Stomach smooth muscle (tissue), 2 donors: ENCODE data around the gene ZNF516.
A peak's percentile ranks its signal among the peaks of the same experiment; 100 is the strongest.

Experiments used
- H3K27ac ChIP-seq: one replicate; pipeline ENCODE4 v1.7.0; 2013; ENCODE audit warnings: mild to moderate bottlenecking, low read length, inconsistent platforms
- H3K27me3 ChIP-seq, 2 donors: one replicate each; pipeline ENCODE4 v1.7.0; 2013; ENCODE audit warnings: low read length in 2 of 2; ENCODE audit not compliant: insufficient read depth in 2 of 2, control insufficient read depth in 1 of 2
- H3K36me3 ChIP-seq, 2 donors: one replicate each; pipeline ENCODE4 v1.7.0; 2013; ENCODE audit warnings: low read length in 2 of 2; ENCODE audit not compliant: control insufficient read depth in 2 of 2, insufficient read depth in 2 of 2
- H3K4me1 ChIP-seq: one replicate; pipeline ENCODE4 v1.7.0; 2013; ENCODE audit warnings: low read length; ENCODE audit not compliant: control insufficient read depth, insufficient read depth
- H3K4me3 ChIP-seq, 2 donors: one replicate each; pipeline ENCODE4 v1.7.0; 2013; ENCODE audit warnings: low read length in 2 of 2
- H3K9ac ChIP-seq, 2 donors: one replicate each; pipeline ENCODE4 v1.7.0; 2013; ENCODE audit warnings: low read length in 2 of 2, mild to moderate bottlenecking in 1 of 2
- H3K9me3 ChIP-seq, 2 donors: one replicate each; pipeline ENCODE4 v1.7.0; 2013; ENCODE audit warnings: low read length in 2 of 2; ENCODE audit not compliant: control insufficient read depth in 2 of 2
- donor health status: healthy.
- donor health status: Pancreatic carcinoma.

Gene ZNF516

DNA sequence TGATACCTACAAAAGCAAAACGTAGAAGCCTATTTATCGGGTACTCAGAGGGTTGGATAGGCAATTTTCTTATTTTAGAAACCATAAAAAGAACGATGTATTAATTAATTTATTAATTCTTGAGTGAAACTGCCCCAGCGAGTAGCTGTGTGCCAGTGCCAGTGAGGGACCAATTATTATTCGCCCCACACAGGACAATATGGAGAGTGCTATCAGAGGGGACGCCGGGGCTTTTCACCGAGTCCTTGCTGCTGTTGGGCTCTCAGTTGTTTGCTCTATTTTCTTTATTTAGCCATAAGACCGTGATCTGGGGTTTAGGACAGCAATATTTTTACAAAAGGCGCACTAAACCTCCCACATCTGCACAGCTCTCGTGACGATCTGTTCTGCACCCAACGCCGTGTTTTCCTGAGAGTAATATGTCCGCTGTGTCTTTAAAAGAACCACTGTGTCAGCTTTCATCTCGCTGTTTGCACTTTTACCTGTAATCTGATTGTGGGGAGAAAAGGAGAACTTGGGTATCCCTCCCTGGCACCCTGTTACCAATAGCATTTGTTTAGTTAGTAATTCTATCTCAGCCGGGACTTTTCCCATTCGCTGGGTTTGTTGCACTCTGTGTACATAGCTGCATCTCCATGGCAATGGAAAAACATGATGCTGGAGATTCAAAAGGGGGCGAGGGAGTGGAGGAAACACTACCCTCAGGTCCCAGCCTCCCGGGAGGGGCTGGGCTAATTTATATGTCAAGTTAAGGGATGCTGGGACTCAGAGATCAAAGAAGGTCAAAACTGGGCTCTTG, 30.1 kb upstream of the ZNF516 start:
- Histone ChIP-seq H3K36me3 (no peaks in the 10 kb centered on the region), H3K4me3 (peak overlapping the region; percentile 37 to 69), H3K9ac (peak overlapping the region; percentile 19 to 48), H3K9me3 (no peaks in the 10 kb centered on the region), H3K27ac (no peak overlapping the region), H3K27me3 (peaks cover 0 to 3% of the 10 kb centered on the region in 2 donors), H3K4me1 (peaks cover 6% of the 10 kb centered on the region)

DNA sequence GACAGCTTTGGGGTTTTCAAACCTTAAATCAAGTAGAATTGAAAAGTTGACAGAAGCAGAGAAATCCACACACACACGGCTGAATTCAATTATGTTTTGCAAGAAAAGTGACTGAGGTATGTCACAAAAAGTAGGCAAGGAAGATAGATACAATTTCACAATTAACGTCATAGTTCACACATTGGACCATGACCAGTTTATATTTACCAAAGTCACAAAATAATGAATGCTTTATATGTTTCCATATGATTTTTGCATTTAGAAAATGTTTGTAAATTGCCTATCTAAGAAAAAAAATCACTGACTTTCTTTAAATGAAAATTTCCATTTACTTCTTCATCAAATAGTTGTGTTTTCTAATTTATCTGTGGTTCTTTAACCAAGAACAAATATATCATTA, 29.4 kb upstream of the ZNF516 start:
- Histone ChIP-seq H3K27me3 (peaks cover 0 to 3% of the 10 kb centered on the region in 2 donors), H3K9ac (no peak overlapping the region), H3K36me3 (no peaks in the 10 kb centered on the region), H3K9me3 (no peaks in the 10 kb centered on the region), H3K27ac (no peak overlapping the region), H3K4me3 (no peak overlapping the region), H3K4me1 (peaks cover 6% of the 10 kb centered on the region)

GRCh38 chr18:76522551-76522950, 27.5 kb upstream of the ZNF516 start:
- H3K4me3 ChIP-seq, result no peak overlapping the region
- no peak overlapping the region for H3K27ac ChIP-seq
- H3K9ac ChIP-seq, result no peak overlapping the region
- no peaks in the 10 kb centered on the region for H3K9me3 ChIP-seq
- peaks cover 0 to 3% of the 10 kb centered on the region in 2 donors for H3K27me3 ChIP-seq
- H3K36me3 ChIP-seq, result no peaks in the 10 kb centered on the region
- H3K4me1 ChIP-seq, result no peaks in the 10 kb centered on the region

- no peak overlapping the region for H3K4me3 ChIP-seq
- no peaks in the 10 kb centered on the region for H3K9me3 ChIP-seq
- peaks cover 0 to 2% of the 10 kb centered on the region in 2 donors for H3K27me3 ChIP-seq
- H3K9ac ChIP-seq, result peak overlapping the region; percentile 22 to 31
- no peak overlapping the region for H3K27ac ChIP-seq
- H3K4me1 ChIP-seq, result no peaks in the 10 kb centered on the region
- no peaks in the 10 kb centered on the region for H3K36me3 ChIP-seq
These were observed 27.1 kb upstream of the ZNF516 start for GRCh38 chr18:76522122-76522503.

- H3K4me1 ChIP-seq, result no peaks in the 10 kb centered on the region
- H3K9me3 ChIP-seq, result no peaks in the 10 kb centered on the region
- H3K27ac ChIP-seq, result no peak overlapping the region
- H3K4me3 ChIP-seq, result no peak overlapping the region
- peak overlapping the region; percentile 22 to 31 for H3K9ac ChIP-seq
- no peaks in the 10 kb centered on the region for H3K36me3 ChIP-seq
- H3K27me3 ChIP-seq, result no peaks in the 10 kb centered on the region
These were observed 26.5 kb upstream of the ZNF516 start for GRCh38 chr18:76521417-76522121.

DNA sequence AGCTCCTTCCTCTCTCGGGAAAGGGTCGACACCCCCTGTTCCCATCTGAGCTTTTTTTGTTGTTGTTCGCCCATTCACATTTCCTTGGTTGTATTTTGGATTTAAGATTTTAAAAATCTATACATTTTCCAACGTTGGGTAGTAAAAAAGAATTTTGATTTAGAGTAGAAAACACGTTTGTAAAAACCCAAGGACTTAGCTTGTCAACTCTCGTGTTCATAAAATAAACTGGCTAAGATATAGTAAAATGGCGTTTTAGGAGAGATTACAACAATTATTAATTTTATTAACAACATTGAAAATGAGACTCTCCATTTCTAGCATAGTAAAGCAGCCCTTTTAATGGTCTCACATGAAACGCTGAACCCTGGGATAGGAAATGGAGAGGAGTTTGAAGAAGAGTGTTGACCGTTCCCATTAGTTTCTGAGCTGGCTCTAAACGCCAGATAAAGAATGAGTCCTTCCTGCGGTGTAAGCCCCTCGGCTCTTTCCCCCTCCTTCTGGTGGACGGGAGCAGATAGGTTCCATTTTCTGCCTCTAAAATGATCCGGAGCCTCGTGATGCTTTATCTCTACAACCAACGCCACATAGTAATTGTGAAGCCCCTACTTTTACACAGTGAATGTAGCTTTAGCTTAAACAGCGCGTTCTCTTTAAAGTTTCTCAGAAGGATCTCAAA, 24.0 kb upstream of the ZNF516 start:
- no peak overlapping the region for H3K27ac ChIP-seq
- H3K4me3 ChIP-seq, result peak overlapping the region; percentile 52 to 59
- no peaks in the 10 kb centered on the region for H3K4me1 ChIP-seq
- no peaks in the 10 kb centered on the region for H3K36me3 ChIP-seq
- H3K9me3 ChIP-seq, result no peaks in the 10 kb centered on the region
- H3K9ac ChIP-seq, result peak overlapping the region; percentile 42 to 47
- no peaks in the 10 kb centered on the region for H3K27me3 ChIP-seq

DNA sequence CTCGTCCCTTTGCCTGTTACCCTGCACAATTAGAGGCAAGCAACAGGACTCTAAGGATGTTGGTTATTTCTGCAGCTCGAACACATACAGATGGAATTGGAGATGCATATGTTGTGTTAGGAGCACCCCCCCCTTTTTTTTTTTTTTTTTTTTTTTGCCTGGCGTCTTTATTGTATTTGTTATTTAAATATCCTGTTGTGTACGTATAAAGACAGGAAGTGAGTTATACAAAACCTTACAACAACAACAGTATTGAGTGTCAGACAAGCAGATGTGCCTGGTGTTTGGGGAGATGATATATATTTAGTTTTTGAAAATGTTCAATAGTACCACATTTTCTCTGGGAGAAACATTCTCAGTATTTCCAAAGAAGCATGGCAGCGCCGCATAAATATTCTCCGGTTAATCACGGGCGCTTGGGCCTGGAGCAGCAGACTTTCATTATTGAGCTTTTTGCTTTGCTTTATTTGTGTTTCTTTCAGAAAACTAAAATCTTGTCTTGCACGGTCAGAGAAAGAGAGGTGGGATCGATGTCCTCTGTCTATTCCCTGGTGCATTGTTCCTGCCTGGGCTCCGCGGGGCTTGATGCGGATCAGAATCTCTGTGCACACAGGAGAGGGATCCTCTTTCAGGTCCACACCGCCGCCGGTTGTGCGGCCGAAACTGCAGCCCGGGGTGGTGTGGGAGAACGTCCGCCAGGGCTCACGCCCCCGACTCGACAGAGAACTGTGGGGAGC, 23.2 kb upstream of the ZNF516 start:
- H3K9me3 ChIP-seq, result no peaks in the 10 kb centered on the region
- H3K27ac ChIP-seq, result no peak overlapping the region
- no peaks in the 10 kb centered on the region for H3K36me3 ChIP-seq
- peak overlapping the region; percentile 42 to 47 for H3K9ac ChIP-seq
- H3K27me3 ChIP-seq, result no peaks in the 10 kb centered on the region
- H3K4me3 ChIP-seq, result peak overlapping the region; percentile 52 to 59
- no peaks in the 10 kb centered on the region for H3K4me1 ChIP-seq

DNA sequence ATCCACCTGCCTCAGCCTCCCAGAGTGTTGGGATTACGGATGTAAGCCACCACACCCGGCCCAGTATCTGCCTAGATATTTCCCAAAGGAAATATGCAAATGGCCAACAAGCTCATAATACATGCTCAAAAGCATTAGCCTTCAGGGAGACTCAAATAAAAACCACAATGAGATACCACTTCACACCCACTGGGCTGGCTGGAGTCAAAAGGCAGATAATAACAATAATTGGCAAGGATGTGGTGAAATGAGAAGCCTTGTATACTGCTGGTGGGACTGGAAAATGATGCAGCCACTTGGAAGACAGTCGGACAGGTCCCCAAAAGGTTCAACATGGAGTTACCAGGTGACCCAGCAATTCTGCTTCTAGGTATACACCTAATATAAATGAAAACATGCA, 20.5 kb upstream of the ZNF516 start:
- Histone ChIP-seq H3K9ac (no peak overlapping the region), H3K36me3 (no peaks in the 10 kb centered on the region)

GRCh38 chr18:76514573-76514972, 19.5 kb upstream of the ZNF516 start:
- Histone ChIP-seq H3K36me3 (no peaks in the 10 kb centered on the region), H3K4me3 (no peak overlapping the region), H3K9ac (no peak overlapping the region), H3K4me1 (no peaks in the 10 kb centered on the region), H3K9me3 (no peaks in the 10 kb centered on the region), H3K27me3 (no peaks in the 10 kb centered on the region), H3K27ac (no peak overlapping the region)

More for the DNA sequence above, 20.5 kb upstream of the ZNF516 start:
- H3K27ac ChIP-seq, result no peak overlapping the region
- H3K4me3 ChIP-seq, result no peak overlapping the region
- no peaks in the 10 kb centered on the region for H3K27me3 ChIP-seq
- no peaks in the 10 kb centered on the region for H3K9me3 ChIP-seq
- no peaks in the 10 kb centered on the region for H3K4me1 ChIP-seq

DNA sequence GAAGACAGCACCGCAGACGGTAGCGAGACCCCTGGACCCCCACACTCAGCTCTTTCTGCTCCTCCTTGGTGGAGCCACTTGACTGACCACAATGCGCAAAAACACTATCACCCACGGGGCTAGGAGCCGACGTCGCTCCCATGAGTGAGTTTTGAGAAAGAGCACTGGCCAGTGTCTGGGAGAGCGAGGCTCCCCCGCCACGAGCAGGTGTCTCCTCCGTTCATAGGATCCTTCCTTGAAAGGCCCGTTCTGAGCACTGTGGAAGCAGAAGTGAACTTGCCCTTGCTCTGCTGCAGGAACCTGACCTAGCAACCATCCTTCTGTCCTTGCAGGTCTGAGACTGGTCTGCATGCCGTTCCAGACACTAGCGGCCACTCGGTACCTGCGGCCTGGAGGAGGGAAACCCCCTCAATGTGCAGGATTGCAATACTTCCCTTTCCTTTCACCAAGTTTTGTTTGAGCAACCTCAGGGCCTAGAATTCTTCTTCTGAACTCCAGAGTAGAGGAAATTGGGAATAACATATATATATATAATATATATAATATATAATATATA, 12.9 kb upstream of the ZNF516 start:
- Histone ChIP-seq H3K9me3 (no peaks in the 10 kb centered on the region), H3K27ac (no peak overlapping the region), H3K4me3 (no peak overlapping the region), H3K4me1 (no peaks in the 10 kb centered on the region), H3K9ac (no peak overlapping the region), H3K27me3 (no peaks in the 10 kb centered on the region), H3K36me3 (no peaks in the 10 kb centered on the region)
